B cell (primary cell): ENCODE data around the gene MEN1. TPM values are rescaled to one million over a fixed set of nuclear protein-coding genes. Genes with fewer than 3 reads are reported as not detected.

Experiments used
- ATAC-seq: fragments of 200-7000 bp; cut with Tn5 transposase; one replicate; pipeline ENCODE4 v1.10.0; 2021; ENCODE audit warnings: low read depth, mild to moderate bottlenecking, moderate number of reproducible peaks, moderate library complexity
- CTCF ChIA-PET: fragments of 350-600 bp; sonication (Branson Sonifier 250); formaldehyde crosslinking; loops from one replicate; lab custom pipeline; 2021; ENCODE audit warnings: antibody characterized with exemption, inconsistent platforms; lab: Charles Lee
- POLR2A ChIA-PET: fragments of 350-600 bp; sonication (Branson Sonifier 250); formaldehyde crosslinking; loops from one replicate; lab custom pipeline; 2021; ENCODE audit warnings: antibody characterized with exemption; lab: Charles Lee
- DNase-seq: peaks from one replicate; pipeline ENCODE4 v3.0.0; 2013
- H2AFZ ChIP-seq: 2 replicates; pipeline ENCODE4 v1.6.1; 2012; ENCODE audit warnings: mild to moderate bottlenecking, low read depth, low read length; ENCODE audit not compliant: insufficient read depth, poor library complexity, severe bottlenecking
- H3K27ac ChIP-seq, 2 donors: 1 replicate in 1 of 2; 2 replicates in 1 of 2; pipeline ENCODE4 v1.5.1; 2012 to 2013; ENCODE audit warnings: low read length in 2 of 2, mild to moderate bottlenecking in 2 of 2, moderate library complexity in 1 of 2
- H3K27me3 ChIP-seq, 4 experiments: fragments of 200-600 bp in 1 of 4; sonication (generic) in 1 of 4; replicated peaks in 1 of 4; 1 replicate in 2 of 4; 2 replicates in 2 of 4; pipeline versions ENCODE4 v1.6.1 to v1.7.0; 2013 to 2016; ENCODE audit warnings: low read length in 3 of 4, mild to moderate bottlenecking in 2 of 4, mixed read lengths in 1 of 4, moderate library complexity in 1 of 4; ENCODE audit not compliant: insufficient read depth in 4 of 4, control insufficient read depth in 3 of 4; ENCODE audit errors: control extremely low read depth in 1 of 4
- H3K36me3 ChIP-seq, 2 experiments: replicated peaks in 1 of 2; 1 replicate in 1 of 2; 2 replicates in 1 of 2; pipeline versions ENCODE4 v1.6.1 to v1.7.1; 2013; ENCODE audit warnings: low read length in 1 of 2; ENCODE audit not compliant: insufficient read depth in 2 of 2, control insufficient read depth in 1 of 2; ENCODE audit errors: control extremely low read depth in 1 of 2, extremely low read depth in 1 of 2
- H3K4me1 ChIP-seq, 2 donors: fragments of 200-600 bp in 1 of 2; sonication (generic) in 1 of 2; 1 replicate in 1 of 2; 2 replicates in 1 of 2; pipeline versions ENCODE4 v1.5.1 to v1.6.1; 2013 to 2017; ENCODE audit warnings: low read length in 2 of 2; ENCODE audit not compliant: control insufficient read depth in 2 of 2, insufficient read depth in 2 of 2
- H3K4me2 ChIP-seq: replicated peaks from 2 replicates; pipeline ENCODE3; 2012; ENCODE audit warnings: mild to moderate bottlenecking, low read depth, low read length; ENCODE audit not compliant: poor library complexity, severe bottlenecking
- H3K4me3 ChIP-seq, 5 experiments: fragments of 200-600 bp in 1 of 5; sonication (generic) in 1 of 5; 1 replicate in 3 of 5; 2 replicates in 2 of 5; pipeline versions ENCODE4 v1.5.1 to v1.7.0; 2011 to 2016; ENCODE audit warnings: low read length in 4 of 5, mild to moderate bottlenecking in 4 of 5, low read depth in 2 of 5, control low read depth in 1 of 5, moderate library complexity in 1 of 5; ENCODE audit not compliant: insufficient read depth in 1 of 5; ENCODE audit errors: control extremely low read depth in 1 of 5, extremely low read depth in 1 of 5
- H3K79me2 ChIP-seq: fragments of 200-600 bp; sonication (generic); one replicate; pipeline ENCODE4 v1.6.0; 2016; ENCODE audit warnings: low read length; ENCODE audit not compliant: control insufficient read depth, insufficient read depth
- H3K9ac ChIP-seq: fragments of 200-600 bp; sonication (generic); 2 replicates; pipeline ENCODE4 v1.6.1; 2017; ENCODE audit warnings: mild to moderate bottlenecking, low read length, moderate library complexity
- H3K9me3 ChIP-seq, 3 donors: one replicate each; pipeline versions ENCODE4 v1.6.1 to v1.7.1; 2013; ENCODE audit warnings: low read length in 2 of 3; ENCODE audit not compliant: control insufficient read depth in 2 of 3, insufficient read depth in 1 of 3; ENCODE audit errors: control extremely low read depth in 1 of 3
- H4K20me1 ChIP-seq: 2 replicates; pipeline ENCODE4 v1.6.0; 2012; ENCODE audit warnings: mild to moderate bottlenecking, low read length; ENCODE audit not compliant: insufficient read depth, control insufficient read depth, poor library complexity, severe bottlenecking
- H3K27ac Mint-ChIP-seq: one replicate; pipeline ENCODE4 v1.8.0; 2021; ENCODE audit warnings: mixed read lengths
- H3K27me3 Mint-ChIP-seq: one replicate; pipeline ENCODE4 v1.8.0; 2021; ENCODE audit warnings: mixed read lengths
- H3K4me1 Mint-ChIP-seq: one replicate; pipeline ENCODE4 v1.8.0; 2021; ENCODE audit warnings: mixed read lengths
- H3K4me3 Mint-ChIP-seq: one replicate; pipeline ENCODE4 v1.8.0; 2021; ENCODE audit warnings: mixed read lengths
- H3K9me3 Mint-ChIP-seq: one replicate; pipeline ENCODE4 v1.8.0; 2022; ENCODE audit warnings: mixed read lengths; ENCODE audit not compliant: insufficient read depth
- CTCF ChIP-seq: fragments of 200-600 bp; IDR thresholded peaks from one replicate; pipeline ENCODE4 v1.8.0; 2022; ENCODE audit warnings: antibody characterized with exemption, mild to moderate bottlenecking
- EZH2 ChIP-seq: IDR thresholded peaks from 2 replicates; pipeline ENCODE4 v1.6.1; 2012; ENCODE audit warnings: borderline replicate concordance, low read depth, mild to moderate bottlenecking, moderate library complexity, low read length; ENCODE audit not compliant: insufficient read depth, poor library complexity, severe bottlenecking
- WGBS: methylation state at CpG from one replicate; pipeline ENCODE4 v1.1.5; 2013; ENCODE audit warnings: missing lambda C conversion rate; ENCODE audit not compliant: insufficient coverage; 5-methylcytosine and 5-hydroxymethylcytosine counted together
- intact Hi-C: fragments of 100-400 bp; cut with micrococcal nuclease; formaldehyde crosslinking; loops from one replicate; pipeline ENCODE4 v1.10.0; 2022
- polyA plus RNA-seq: library from polyadenylated mRNA; depleted of rRNA; stranded (reverse); fragments of >200 nt; gene quantifications from 2 replicates; pipeline ENCODE4 v1.2.3, GENCODE V29; 2012
- total RNA-seq, 2 donors: library from RNA; stranded (reverse); fragments of 120-200 nt in 1 of 2; gene quantifications; 1 replicate in 1 of 2; 2 replicates in 1 of 2; pipeline versions ENCODE4 v1.2.3 to v1.2.4, GENCODE V29; 2013 to 2022

Gene MEN1
- total and polyA plus RNA-seq, 2 donors (not counting 1 experiment from before 2014, with no cell fraction given) = 48.2 to 68.5 TPM

GRCh38 chr11:64848214-64848825, 38.0 kb upstream of the MEN1 start:
- no peaks in the 10 kb centered on the region for H3K27me3 Mint-ChIP-seq
- H3K27ac ChIP-seq = peak overlapping the region; percentile 59 to 100
- intact Hi-C loops = loop anchor here (10.0 kb wide), 1 partner anchor 104 kb away; the partner anchor contains the start of gene RASGRP2
- H3K4me1 ChIP-seq = peaks cover 65 to 81% of the 10 kb centered on the region in 2 donors
- H3K4me3 Mint-ChIP-seq = peak overlapping the region; percentile 55
- H3K9me3 Mint-ChIP-seq = no peaks in the 10 kb centered on the region
- H3K9ac ChIP-seq = no peak overlapping the region
- WGBS = 26% methylated on average over 6 of the region's 6 CpGs
- H4K20me1 ChIP-seq = no peaks in the 10 kb centered on the region
- H3K4me1 Mint-ChIP-seq = peaks cover 70% of the 10 kb centered on the region
- DNase-seq (no peak), ATAC-seq (no peak)
- no peak overlapping the region for H3K4me3 ChIP-seq
- H3K27me3 ChIP-seq = no peaks in the 10 kb centered on the region
- peaks cover 0 to 3% of the 10 kb centered on the region in 2 experiments for H3K36me3 ChIP-seq
- ChIA-PET CTCF (interaction anchor here (0.6 to 29.2 kb wide), 32 partner anchors 15 to 502 kb away, joined by 3 to 1254 read pairs (median 6); partner anchors contain the start of genes ARL2, ATG2A, BATF2 and CDC42EP2), POLR2A (interaction anchor here (0.6 to 8.7 kb wide), 13 partner anchors 10 to 1966 kb away, joined by 3 to 158 read pairs (median 6); partner anchors contain the start of genes ARL2, EHD1, SF1 and TM7SF2)
- peak overlapping the region; percentile 90 for H3K27ac Mint-ChIP-seq
- no peak overlapping the region for H2AFZ ChIP-seq
- TF ChIP-seq CTCF (no peak), EZH2 (no peak)
- H3K9me3 ChIP-seq = no peaks in the 10 kb centered on the region
- H3K79me2 ChIP-seq = peaks cover 34% of the 10 kb centered on the region
- peak overlapping the region; percentile 76 for H3K4me2 ChIP-seq
